GM12878 (cell line): ENCODE data around the gene ADCY7. TPM values are rescaled to one million over a fixed set of nuclear protein-coding genes. Genes with fewer than 3 reads are reported as not detected.

ENCODE experiments used
- ATAC-seq: fragments of 200-7000 bp; cut with Tn5 transposase; 3 replicates; pipeline ENCODE4 v1.9.1; 2020; ENCODE audit warnings: mild to moderate bottlenecking, moderate library complexity
- BruUV-seq: library from RNA; stranded (reverse); fragments of 400-500 nt; replicated peaks from 2 replicates; lab custom pipeline; 2021; lab: Mats Ljungman, UMichigan
- CTCF ChIA-PET: fragments of 300-600 bp; sonication (Branson Sonifier 250); formaldehyde crosslinking; extraction: SDS; loops from one replicate; lab custom pipeline; 2021; ENCODE audit warnings: inconsistent platforms; lab: Yijun Ruan, JAX
- POLR2A ChIA-PET: fragments of 350-600 bp; formaldehyde crosslinking; extraction: SDS; loops from one replicate; lab custom pipeline; 2021; ENCODE audit warnings: inconsistent platforms; lab: Charles Lee
- RAD21 ChIA-PET: fragments of 300-600 bp; sonication (Branson Sonifier 250); formaldehyde crosslinking; loops from one replicate; lab custom pipeline; 2023; ENCODE audit warnings: antibody characterized with exemption; ENCODE audit not compliant: unreplicated experiment; lab: Charles Lee
- SMC1A ChIA-PET: fragments of 300-600 bp; sonication (Branson Sonifier 250); formaldehyde crosslinking; loops from one replicate; lab custom pipeline; 2023; ENCODE audit not compliant: unreplicated experiment, uncharacterized antibody; lab: Charles Lee
- DNase-seq: peaks from one replicate; pipeline ENCODE4 v3.0.0-alpha.2; 2011; ENCODE audit warnings: low read depth, low spot score
- FAIRE-seq: peaks from 3 replicates; lab custom pipeline; 2011; peaks lifted over from hg19 to GRCh38; lab: Jason Lieb, UNC
- H2AFZ ChIP-seq: 2 replicates; pipeline ENCODE4 v1.6.0; 2011; ENCODE audit warnings: low read depth, low read length, control low read depth; ENCODE audit not compliant: control insufficient read depth
- H3K27ac ChIP-seq: 2 replicates; pipeline ENCODE4 v1.5.1; 2011; ENCODE audit warnings: control low read depth; ENCODE audit not compliant: control insufficient read depth, insufficient read depth
- H3K27me3 ChIP-seq, 2 experiments: replicated peaks in 1 of 2; 2 replicates each; pipeline versions ENCODE4 v1.6.0 to v1.6.1; 2011; ENCODE audit warnings: low read length in 1 of 2; ENCODE audit not compliant: control insufficient read depth in 2 of 2, insufficient read depth in 2 of 2
- H3K36me3 ChIP-seq, 2 experiments: 2 replicates each; pipeline ENCODE4 v1.5.1; 2011; ENCODE audit warnings: low read length in 1 of 2; ENCODE audit not compliant: control insufficient read depth in 2 of 2, insufficient read depth in 2 of 2
- H3K4me1 ChIP-seq: 2 replicates; pipeline ENCODE4 v1.6.1; 2011; ENCODE audit warnings: mild to moderate bottlenecking, low read length, moderate library complexity, mixed read lengths; ENCODE audit not compliant: control insufficient read depth, insufficient read depth
- H3K4me2 ChIP-seq: 2 replicates; pipeline ENCODE4 v1.6.0; 2011; ENCODE audit warnings: control low read depth; ENCODE audit not compliant: control insufficient read depth, insufficient read depth
- H3K4me3 ChIP-seq: fragments of 200-600 bp; sonication (generic); 2 replicates; pipeline ENCODE4 v1.5.1; 2016
- H3K79me2 ChIP-seq: 2 replicates; pipeline ENCODE4 v1.6.0; 2011; ENCODE audit warnings: low read length; ENCODE audit not compliant: control insufficient read depth, insufficient read depth
- H3K9ac ChIP-seq: 2 replicates; pipeline ENCODE4 v1.8.0; 2011; ENCODE audit warnings: low read length, control low read depth, mixed read lengths; ENCODE audit not compliant: control insufficient read depth, insufficient read depth
- H3K9me3 ChIP-seq: replicated peaks from 3 replicates; pipeline ENCODE4 v1.5.1; 2011; ENCODE audit warnings: mild to moderate bottlenecking, low read length; ENCODE audit not compliant: control insufficient read depth, insufficient read depth
- H4K20me1 ChIP-seq: 2 replicates; pipeline ENCODE4 v1.6.0; 2011; ENCODE audit not compliant: control insufficient read depth, insufficient read depth
- CEBPB ChIP-seq, 2 experiments: fragments of 150-350 bp in 1 of 2; IDR thresholded peaks; 2 replicates each; pipeline ENCODE4 v1.6.1; 2012 to 2014; ENCODE audit warnings: low read depth in 2 of 2, low read length in 2 of 2, borderline replicate concordance in 1 of 2, inconsistent platforms in 1 of 2
- DPF2 ChIP-seq: fragments of 450-650 bp; IDR thresholded peaks from 2 replicates; pipeline ENCODE4 v1.6.1; 2017; ENCODE audit warnings: mild to moderate bottlenecking
- HDAC2 ChIP-seq: fragments of 200-600 bp; sonication (generic); IDR thresholded peaks from 2 replicates; pipeline ENCODE4 v1.6.1; 2017
- IRF4 ChIP-seq: IDR thresholded peaks from 2 replicates; pipeline ENCODE4 v1.6.1; 2011; ENCODE audit warnings: low read depth, low read length
- WGBS: methylation state at CpG from one replicate; pipeline ENCODE4 v1.1.6; 2016; ENCODE audit warnings: low lambda C conversion rate; ENCODE audit not compliant: insufficient replicate concordance, insufficient coverage; ENCODE audit errors: missing lambda C conversion rate; 5-methylcytosine and 5-hydroxymethylcytosine counted together
- in situ Hi-C: fragments of 300-500 bp; cut with MboI; formaldehyde crosslinking; loops from 9 replicates; pipeline ENCODE4 v1.14.3; 2018; ENCODE audit warnings: mixed read lengths
- intact Hi-C: fragments of 100-400 bp; cut with micrococcal nuclease; formaldehyde crosslinking; loops from one replicate; pipeline ENCODE4 v1.14.2; 2022; ENCODE audit not compliant: unreplicated experiment
- polyA plus RNA-seq, 11 experiments: library from polyadenylated mRNA; depleted of rRNA in 4 of 11; unstranded in 6 of 11; stranded (reverse) in 5 of 11; fragments of >200 nt; fragmentation: Nextera tagmentation in 4 of 11; fragmentation: Illumina TruSeq in 1 of 11; extraction: Ambion mirVana in 4 of 11; extraction: Trizol in 1 of 11; gene quantifications; 1 replicate in 1 of 11; 2 replicates in 10 of 11; pipeline versions ENCODE4 v1.2.1 to v1.2.3, GENCODE V29; 2011 to 2016; ENCODE audit warnings: inconsistent platforms in 2 of 11, missing spikeins in 2 of 11, low read depth in 1 of 11
- total RNA-seq, 4 experiments: library from RNA; depleted of rRNA in 3 of 4; stranded (reverse); fragments of >200 nt in 3 of 4; fragmentation: Illumina TruSeq in 1 of 4; extraction: Trizol in 1 of 4; gene quantifications; 2 replicates each; pipeline versions ENCODE4 v1.2.1 to v1.2.3, GENCODE V29; 2013 to 2021
- TF ChIP-seq, protein P1 (sequence below): fragments of 450-650 bp; IDR thresholded peaks from 2 replicates; pipeline ENCODE4 v1.6.1; 2017; ENCODE audit warnings: mild to moderate bottlenecking

ADCY7 gene
- total and polyA plus RNA-seq, 10 of the 15 experiments (the other 5 are each of a cell fraction or from before 2014, with no cell fraction given), result 1.2 to 87.9 (median 24.4) TPM

DNA sequence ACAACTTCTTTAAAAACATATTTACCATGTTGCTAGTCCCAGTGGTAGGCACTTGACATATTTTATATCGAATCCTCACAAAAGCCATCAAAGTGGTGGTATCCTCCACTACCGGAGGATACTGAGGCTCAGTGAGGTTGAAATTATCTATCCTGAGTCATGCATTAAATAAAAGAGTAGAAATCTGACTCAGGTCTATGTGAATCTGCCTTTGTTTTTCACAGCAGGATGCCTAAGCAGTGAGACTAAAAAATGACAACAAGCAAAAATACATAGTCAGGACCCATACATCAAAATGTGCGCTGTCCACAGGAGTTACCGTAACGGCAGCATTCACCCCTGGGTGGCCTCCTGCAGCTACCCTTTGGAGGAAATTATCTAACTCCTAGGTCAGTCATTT is 84.8 kb downstream of the ADCY7 start:
- no peaks in the 10 kb centered on the region for H4K20me1 ChIP-seq
- no peaks in the 10 kb centered on the region for H3K27me3 ChIP-seq
- in situ Hi-C loops, result loop anchor here (5.0 kb wide), 1 partner anchor 139 kb away; no protein-coding TSS in a partner anchor
- POLR2A ChIA-PET, result no interaction called here
- TF ChIP-seq HDAC2 (no peak), DPF2 (no peak), CEBPB (IDR thresholded peaks at IDR 0.05; ENCODE audit: borderline replicate concordance in 1 of 2, low read depth in 2 of 2, low read length in 2 of 2) (no peak), IRF4 (no peak)
- TF ChIP-seq, protein P1, sequence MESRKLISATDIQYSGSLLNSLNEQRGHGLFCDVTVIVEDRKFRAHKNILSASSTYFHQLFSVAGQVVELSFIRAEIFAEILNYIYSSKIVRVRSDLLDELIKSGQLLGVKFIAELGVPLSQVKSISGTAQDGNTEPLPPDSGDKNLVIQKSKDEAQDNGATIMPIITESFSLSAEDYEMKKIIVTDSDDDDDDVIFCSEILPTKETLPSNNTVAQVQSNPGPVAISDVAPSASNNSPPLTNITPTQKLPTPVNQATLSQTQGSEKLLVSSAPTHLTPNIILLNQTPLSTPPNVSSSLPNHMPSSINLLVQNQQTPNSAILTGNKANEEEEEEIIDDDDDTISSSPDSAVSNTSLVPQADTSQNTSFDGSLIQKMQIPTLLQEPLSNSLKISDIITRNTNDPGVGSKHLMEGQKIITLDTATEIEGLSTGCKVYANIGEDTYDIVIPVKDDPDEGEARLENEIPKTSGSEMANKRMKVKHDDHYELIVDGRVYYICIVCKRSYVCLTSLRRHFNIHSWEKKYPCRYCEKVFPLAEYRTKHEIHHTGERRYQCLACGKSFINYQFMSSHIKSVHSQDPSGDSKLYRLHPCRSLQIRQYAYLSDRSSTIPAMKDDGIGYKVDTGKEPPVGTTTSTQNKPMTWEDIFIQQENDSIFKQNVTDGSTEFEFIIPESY, result no peak
- FAIRE-seq (no peak), ATAC-seq (no peak), DNase-seq (no peak)
- SMC1A ChIA-PET, result interaction anchor here (1.0 to 1.7 kb wide), 3 partner anchors 22 to 137 kb away, joined by 3 to 4 read pairs (median 3); no protein-coding TSS in a partner anchor
- H3K4me2 ChIP-seq, result no peak overlapping the region
- intact Hi-C loops, result loop anchor here (10.0 kb wide), 1 partner anchor 106 kb away; no protein-coding TSS in a partner anchor
- no peaks in the 10 kb centered on the region; the same call in 1 of the 2 replicates for H3K79me2 ChIP-seq
- no peak overlapping the region for H2AFZ ChIP-seq
- WGBS, result 99% methylated on average over 5 of the region's 5 CpGs
- H3K36me3 ChIP-seq, result peaks cover 0 to 24% of the 10 kb centered on the region in 2 experiments; a peak in 2 of 4 replicates
- H3K4me3 ChIP-seq, result no peak overlapping the region
- no peak overlapping the region for H3K27ac ChIP-seq
- BruUV-seq, result no TSS peak
- no peaks in the 10 kb centered on the region for H3K4me1 ChIP-seq
- CTCF ChIA-PET, result interaction anchor here (1.2 to 13.3 kb wide), 7 partner anchors 8 to 455 kb away, joined by 3 to 236 read pairs (median 5); partner anchors contain the start of gene BRD7
- H3K9me3 ChIP-seq, result peaks cover 1% of the 10 kb centered on the region; the same call in 1 of the 3 replicates
- RAD21 ChIA-PET, result interaction anchor here (1.0 to 1.4 kb wide), 3 partner anchors 141 to 396 kb away, joined by 3 to 4 read pairs (median 3); no protein-coding TSS in a partner anchor
- H3K9ac ChIP-seq, result no peak overlapping the region
